Activated CD4-positive, alpha-beta T cell treated with anti-CD3 and anti-CD28 coated beads, Interleukin-2, amount 50 U/mL, for 24 hours (primary cell): ENCODE measurements around the gene TMEM203.

Experiments
- DNase-seq, 2 donors: peaks; one replicate each; pipeline ENCODE4 v3.0.0-alpha.2; 2020; ENCODE audit warnings: low read depth in 1 of 2, low spot score in 1 of 2

The TMEM203 gene

GRCh38 chr9:137182836-137183235 lies 22.6 kb downstream of the TMEM203 start:
- no peak for DNase-seq

- no peak for DNase-seq
Measured at GRCh38 chr9:137181680-137182079, 23.8 kb downstream of the TMEM203 start.

GRCh38 chr9:137180491-137180890 lies 25.0 kb downstream of the TMEM203 start:
- no peak for DNase-seq

GRCh38 chr9:137179761-137180160 lies 25.7 kb downstream of the TMEM203 start:
- DNase-seq: no peak

- DNase-seq: no peak
Measured at GRCh38 chr9:137178939-137179630, 26.4 kb downstream of the TMEM203 start.

- no peak for DNase-seq
Measured at GRCh38 chr9:137178201-137178938, 27.1 kb downstream of the TMEM203 start.

DNA sequence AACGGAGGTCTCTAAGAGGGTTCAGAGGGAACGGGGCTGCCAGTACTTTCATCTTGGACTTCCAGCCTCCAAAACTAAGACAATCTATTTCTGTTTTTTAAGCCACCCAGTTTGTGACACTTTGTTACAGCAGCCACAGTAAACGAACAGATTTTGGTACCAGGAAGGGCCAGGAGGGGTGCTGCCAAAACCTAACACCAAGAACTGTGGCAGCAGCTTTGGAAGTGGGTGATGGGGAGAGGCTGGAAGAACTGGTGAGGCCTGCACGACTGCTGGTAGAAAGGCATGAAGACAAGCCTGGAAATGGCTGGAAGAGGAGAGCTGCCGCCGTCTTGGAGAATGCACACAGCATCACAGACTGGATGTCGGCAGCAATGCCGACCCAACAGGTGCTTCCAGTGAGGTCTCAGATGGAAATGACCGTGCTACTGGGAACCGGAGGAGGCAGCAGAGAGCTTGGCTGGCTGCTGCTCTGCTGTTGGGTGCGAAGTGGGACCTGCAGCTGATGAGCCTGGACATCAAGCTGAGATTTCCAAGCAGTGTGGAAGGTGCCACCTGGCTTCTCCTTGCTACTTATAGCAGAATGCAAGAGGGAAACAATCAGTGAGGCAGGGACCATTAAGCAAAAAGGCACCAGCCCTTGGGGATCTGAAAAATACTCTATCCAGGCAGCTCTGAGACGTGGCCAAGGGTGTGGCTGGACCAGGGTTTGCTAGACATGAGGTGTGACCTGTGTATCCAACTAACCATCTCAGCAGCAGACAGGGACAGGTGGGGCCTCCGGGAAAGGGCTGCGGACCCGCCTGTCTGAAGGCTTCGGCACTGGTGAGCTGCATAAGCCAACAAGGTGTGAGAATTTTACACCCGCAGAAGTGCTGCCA lies 28.9 kb downstream of the TMEM203 start:
- no peak for DNase-seq

DNA sequence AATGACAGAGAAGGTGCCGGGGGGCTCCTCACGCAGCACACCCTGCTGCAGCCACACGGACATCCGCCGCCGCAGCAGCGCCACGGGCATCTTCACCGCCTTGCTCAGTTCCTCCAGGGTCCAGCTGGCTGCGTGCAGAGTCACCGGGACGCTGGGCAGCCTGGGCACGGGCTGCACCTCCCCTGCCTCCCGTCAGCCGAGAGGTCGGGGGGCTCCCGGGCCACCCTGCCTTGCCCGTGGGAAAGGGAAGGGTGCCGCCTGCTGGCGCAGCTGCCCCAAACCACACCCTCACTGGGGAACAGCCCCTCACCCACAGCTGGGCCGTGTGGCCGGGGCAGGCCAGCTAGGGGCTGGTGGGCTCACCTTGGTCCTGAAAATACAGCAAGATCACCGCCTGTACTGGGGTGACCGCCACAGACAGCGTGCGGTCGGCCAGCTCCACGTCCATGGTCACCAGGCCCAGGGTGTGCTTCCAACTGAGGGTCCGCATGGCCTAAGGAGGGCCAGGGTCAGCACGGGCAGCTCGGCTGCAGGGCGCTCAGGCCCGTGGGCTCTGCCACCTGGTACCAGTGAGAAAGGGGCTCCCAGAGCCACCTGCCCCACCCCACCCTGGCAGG lies 30.0 kb downstream of the TMEM203 start:
- DNase-seq: no peak

- no peak for DNase-seq
Measured at GRCh38 chr9:137174722-137175293, 30.6 kb downstream of the TMEM203 start.

DNA sequence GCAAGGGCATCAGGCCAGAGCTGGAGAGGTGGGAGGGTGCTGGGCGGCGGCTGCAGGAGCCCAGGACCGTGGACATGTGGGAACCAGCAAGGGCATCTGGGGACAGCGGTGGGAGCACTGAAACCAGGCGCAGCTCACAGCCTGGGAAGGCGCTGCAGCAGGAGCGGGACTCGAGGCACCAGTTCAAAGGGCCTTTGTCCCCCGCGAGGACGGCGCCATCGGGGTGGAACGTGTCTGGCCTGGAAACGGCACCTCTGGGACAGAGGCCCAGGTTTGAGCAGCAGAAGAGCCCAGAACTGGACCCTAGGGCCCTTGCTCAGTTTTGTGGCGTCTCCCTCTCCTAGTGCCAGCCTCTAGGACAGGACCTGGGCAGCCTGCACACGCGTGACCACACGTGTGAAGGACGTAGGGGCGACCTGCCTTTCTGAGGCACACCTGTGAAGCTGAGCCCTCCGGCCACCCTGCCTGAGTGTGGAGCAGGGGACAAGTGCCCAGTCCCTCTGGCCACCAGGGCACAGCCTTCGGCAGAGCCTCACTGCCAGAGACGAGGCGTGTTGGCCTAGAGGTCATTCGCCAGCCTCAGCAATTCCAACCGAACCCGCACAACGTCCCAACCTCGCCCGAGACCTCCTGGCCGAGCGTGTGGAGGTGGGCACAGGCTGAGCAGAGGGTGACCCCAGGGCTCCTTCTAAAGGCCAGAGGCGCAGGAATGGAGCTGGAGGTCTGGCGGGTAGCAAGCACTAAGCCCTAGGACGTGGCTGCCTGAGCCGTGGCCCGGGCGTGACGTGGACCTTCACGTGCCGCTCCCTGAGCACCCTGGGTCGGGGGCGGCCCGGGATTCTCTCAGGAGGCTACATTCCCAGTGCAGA lies 31.4 kb downstream of the TMEM203 start:
- no peak for DNase-seq

- DNase-seq: no peak
Measured at GRCh38 chr9:137172901-137173795, 32.3 kb downstream of the TMEM203 start.

GRCh38 chr9:137171149-137171900 lies 34.1 kb downstream of the TMEM203 start:
- DNase-seq: no peak

- DNase-seq: no peak
Measured at GRCh38 chr9:137170486-137171148, 34.8 kb downstream of the TMEM203 start.

- DNase-seq: no peak
Measured at GRCh38 chr9:137169896-137170358, 35.5 kb downstream of the TMEM203 start, which contains the start of gene LRRC26. LRRC26 (minus strand) TSS chr9:137170051; CDS start chr9:137169943, 108 bp downstream.

GRCh38 chr9:137168904-137169856 lies 36.3 kb downstream of the TMEM203 start:
- DNase-seq: no peak

GRCh38 chr9:137168573-137168903 lies 36.9 kb downstream of the TMEM203 start:
- DNase-seq: no peak
